DLD1 (cell line): ENCODE results near the gene RXFP4.
"Not testable (repeated sequence)": the region's sequence is repeated elsewhere in the genome, so short reads cannot be mapped to it uniquely, and the experiment has no call there.

Experiments
- in situ Hi-C: cut with HindIII; loops from 2 replicates; pipeline ENCODE4 v1.10.0; 2017; ENCODE audit warnings: low sequenced_read_pairs

The RXFP4 gene

GRCh38 chr1:155976913-155977689, 35.7 kb downstream of the RXFP4 start:
- in situ Hi-C loops, result no loop called here

DNA sequence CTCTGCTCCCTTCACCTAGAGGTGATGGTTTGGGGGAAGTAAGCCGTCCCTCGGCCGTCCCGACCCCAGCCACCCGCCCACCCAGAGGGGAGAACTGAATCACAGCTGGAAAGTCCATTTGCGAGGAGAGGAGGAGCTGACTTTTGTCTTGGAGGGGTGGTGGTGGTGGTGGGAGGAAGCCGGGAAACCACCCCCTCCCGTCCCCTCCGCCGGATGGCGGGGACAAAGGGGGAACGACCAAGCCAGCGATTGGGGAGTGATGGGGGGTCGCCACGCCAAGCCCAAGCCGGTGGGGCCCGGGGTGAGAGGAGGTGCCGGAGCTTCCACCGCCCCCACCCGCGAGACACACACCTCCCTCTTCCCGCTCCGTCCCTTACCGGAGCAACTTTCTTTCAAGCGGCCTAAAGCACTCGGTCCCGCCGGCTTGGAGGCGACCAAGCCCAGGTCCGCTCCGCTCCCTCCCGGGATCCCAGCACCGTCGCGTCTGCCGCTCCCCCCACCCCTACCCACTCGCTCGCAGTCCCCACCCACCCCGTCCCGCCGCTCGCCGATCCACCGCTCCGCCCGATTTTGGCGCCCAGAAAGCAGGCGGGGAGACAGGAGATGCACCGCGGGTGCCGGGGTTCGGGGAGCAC, 36.4 kb downstream of the RXFP4 start:
- in situ Hi-C loops, result no loop called here

DNA sequence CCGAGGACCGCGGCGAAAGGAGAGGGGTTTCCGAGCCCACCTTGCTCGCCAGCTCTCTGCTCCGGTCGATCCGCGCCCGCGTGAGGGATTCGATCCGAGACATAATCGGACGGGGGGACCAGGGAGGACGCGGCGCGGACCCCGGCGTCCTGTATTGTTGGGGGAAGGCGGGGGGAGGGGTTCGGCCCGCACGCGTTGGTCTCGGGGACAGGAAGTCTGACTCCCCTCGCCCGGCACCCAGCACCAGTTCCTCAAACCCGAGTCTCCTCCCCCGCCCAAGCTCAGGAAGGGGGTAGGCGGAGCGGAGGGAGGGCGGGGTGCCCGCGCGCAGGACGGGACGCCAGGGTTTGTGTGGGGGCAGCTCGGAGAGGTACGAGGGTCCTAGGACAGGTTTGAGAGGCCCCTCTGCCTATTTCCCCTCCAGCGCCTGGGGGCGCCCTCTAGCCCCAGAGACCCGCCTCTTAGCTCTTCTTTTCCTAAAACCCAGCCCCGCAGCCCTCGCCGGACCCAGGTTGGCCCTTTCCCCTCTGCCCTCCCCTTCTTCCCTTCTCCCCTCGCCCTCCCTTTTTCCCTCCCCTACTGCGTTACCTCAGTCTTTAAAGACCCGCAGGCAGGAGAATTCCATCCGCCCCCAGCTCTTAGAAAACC, 37.0 kb downstream of the RXFP4 start, which contains the start of gene ARHGEF2:
TSS of gene ARHGEF2 (minus strand) at position 223 of the 648 bp plus-strand sequence. CDS start at position 103, 120 bp downstream.
- in situ Hi-C loops, result no loop called here

GRCh38 chr1:155978973-155979429, 37.6 kb downstream of the RXFP4 start:
- in situ Hi-C loops, result no loop called here

DNA sequence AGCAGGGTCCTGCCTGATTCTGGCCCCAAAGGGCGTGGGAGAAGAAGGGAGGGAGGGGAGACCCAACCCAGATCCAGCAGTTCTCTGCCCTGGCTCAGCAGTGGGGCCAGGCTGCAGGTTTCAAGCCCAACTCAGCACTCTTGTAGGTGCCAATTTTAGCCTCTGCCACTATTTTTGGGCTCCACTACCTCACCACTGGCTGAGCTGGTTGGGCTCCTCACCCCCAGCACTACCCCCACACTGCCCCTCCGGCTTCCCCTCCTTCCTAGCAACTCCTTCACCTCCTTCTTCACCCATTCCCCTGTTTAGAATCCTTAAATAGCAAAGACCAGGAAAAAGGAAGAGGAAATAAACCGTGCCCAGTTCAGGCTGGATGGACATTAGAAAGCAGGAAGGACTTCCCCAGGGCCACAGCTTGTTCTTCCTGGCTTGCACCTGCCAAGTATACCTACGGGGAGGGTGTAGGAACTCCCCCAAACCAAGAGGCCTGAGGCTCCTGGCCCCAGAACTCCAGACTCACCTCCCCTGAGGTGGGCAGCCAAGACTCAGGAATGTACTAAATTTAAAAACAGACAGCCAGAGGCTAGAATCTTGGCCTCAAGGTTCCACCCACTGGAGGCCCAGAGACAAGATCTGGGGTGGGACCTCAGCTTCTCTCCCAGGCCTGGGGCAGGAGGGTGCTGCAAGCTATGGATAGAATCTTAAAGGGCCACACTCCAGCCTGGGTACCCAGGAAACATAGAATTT, 38.3 kb downstream of the RXFP4 start:
- in situ Hi-C loops, result no loop called here

DNA sequence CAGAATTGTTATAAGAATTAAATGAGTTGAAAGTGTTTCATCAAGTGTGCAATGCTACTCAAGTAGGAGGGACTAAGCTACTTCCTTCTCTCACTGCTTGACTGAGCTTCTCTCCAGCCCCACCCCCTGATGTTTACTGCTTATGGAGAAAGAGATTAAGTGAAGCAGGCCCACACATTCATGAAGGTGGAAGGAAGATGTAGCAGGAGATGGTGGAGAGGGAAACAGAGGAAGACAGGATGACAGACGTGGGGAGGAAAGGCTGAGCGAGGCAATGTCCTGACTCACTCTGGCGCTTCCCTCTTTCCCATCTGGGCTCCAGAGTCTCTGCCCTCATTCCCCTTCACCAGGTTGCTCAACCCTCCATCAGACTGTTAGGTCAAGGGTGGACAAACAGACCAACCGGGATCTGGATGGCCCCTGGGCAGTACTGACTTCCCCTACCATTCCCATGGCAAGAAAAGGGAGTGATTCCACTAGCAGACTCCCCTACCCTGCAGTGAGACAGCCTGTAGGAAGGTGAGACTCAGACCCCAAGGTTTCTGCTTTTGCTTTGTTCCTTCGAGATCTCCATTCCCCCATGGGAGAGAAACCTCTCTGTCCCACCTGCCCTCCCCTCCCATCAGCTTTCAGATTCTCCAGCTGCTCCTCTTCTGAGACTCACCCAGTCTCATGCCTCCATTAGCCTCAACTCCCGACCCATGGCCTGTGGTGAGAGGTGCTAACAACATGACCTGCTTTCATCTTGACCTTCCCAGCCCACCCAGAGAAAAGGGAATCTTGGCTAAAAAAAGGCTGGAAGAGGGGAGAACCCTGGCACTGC, 40.0 kb downstream of the RXFP4 start:
- in situ Hi-C loops, result no loop called here

DNA sequence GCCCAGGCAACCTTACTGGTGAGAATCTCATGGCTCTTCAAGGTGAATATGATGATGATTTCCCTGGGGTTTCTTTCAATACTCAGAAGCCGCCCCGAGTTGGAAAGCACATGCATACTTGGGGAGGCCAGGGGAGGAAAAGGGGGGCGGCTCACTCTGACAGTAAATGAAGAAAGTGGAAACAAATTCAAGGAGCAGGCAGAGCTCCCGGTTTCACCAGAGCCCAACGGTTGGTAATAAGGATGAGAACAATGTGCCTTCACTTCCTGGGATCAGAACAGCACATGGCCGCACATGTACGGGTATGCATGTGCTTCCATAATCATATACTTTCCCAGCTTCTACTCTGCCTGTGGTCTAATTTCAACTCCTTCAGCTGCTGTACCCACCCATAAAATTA, 40.7 kb downstream of the RXFP4 start:
- in situ Hi-C loops, result no loop called here

- in situ Hi-C loops, result no loop called here
Observed at GRCh38 chr1:155983191-155984024, 42.0 kb downstream of the RXFP4 start.

GRCh38 chr1:155984341-155984740, 42.9 kb downstream of the RXFP4 start:
- in situ Hi-C loops, result no loop called here

- in situ Hi-C loops, result not testable (repeated sequence)
Observed at GRCh38 chr1:155984903-155985645, 43.6 kb downstream of the RXFP4 start.

- in situ Hi-C loops, result no loop called here
Observed at GRCh38 chr1:155989242-155990004, 48.0 kb downstream of the RXFP4 start.

DNA sequence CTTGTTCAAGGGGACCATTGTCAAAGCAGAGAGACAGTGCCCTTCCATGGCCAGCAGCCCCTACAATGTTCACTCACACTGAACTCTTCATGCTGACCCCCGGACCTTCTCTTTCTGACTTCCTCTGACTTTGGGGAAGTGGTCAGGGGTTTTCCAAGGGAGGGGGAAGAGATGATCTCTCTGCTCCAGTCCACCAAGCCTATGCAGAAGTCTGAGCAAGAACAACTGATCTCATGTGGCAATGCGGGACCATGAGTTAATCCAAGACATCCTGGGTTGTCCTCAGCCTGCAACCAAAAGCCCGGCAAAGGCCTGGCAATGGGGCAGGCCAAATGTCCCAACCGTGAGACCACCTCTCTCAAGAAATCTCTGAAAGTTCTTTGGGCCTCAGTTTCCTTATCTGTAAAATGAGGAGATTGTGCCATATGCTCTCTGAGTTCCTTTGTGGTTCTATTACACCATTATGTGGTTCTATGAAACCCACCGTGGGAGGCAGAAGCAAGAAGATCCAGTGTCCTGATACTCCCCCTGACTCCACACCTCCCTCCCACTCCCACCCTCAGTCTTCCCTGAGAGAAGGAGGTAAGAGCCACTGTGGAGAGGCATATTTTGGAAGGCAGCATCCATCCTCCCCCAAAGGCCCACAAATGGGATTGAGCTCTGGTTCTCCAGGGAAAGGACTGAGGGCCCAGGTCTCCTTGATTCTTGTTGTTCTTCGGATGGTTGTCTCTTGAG, 48.7 kb downstream of the RXFP4 start:
- in situ Hi-C loops, result no loop called here
